AG04450 (cell line): ENCODE results near the gene ISG20. TPM values are rescaled to one million over a fixed set of nuclear protein-coding genes. Genes with fewer than 3 reads are reported as not detected.

Experiments used
- CTCF ChIA-PET: fragments of 300-600, 350-600 bp; formaldehyde crosslinking; extraction: SDS; loops from one replicate; lab custom pipeline; 2022; ENCODE audit warnings: antibody characterized with exemption, inconsistent platforms; lab: Charles Lee
- POLR2A ChIA-PET: fragments of 350-600 bp; formaldehyde crosslinking; extraction: SDS; loops from one replicate; lab custom pipeline; 2021; ENCODE audit warnings: antibody characterized with exemption, inconsistent platforms; lab: Yijun Ruan, JAX
- DNase-seq: peaks from one replicate; pipeline ENCODE4 v3.0.0-alpha.2; 2011; ENCODE audit warnings: low read depth, low spot score
- H3K27ac ChIP-seq: one replicate; pipeline ENCODE4 v1.5.1; 2012; ENCODE audit warnings: low read depth, low read length, control low read depth
- H3K27me3 ChIP-seq: one replicate; pipeline ENCODE4 v1.6.0; 2012; ENCODE audit warnings: low read length; ENCODE audit not compliant: control insufficient read depth, insufficient read depth
- H3K4me3 ChIP-seq: 2 replicates; pipeline ENCODE4 v1.5.1; 2011; ENCODE audit warnings: mild to moderate bottlenecking, low read depth, low read length, control low read depth
- H3K9me3 ChIP-seq: 2 replicates; pipeline ENCODE4 v1.5.1; 2012; ENCODE audit warnings: low read length; ENCODE audit not compliant: control insufficient read depth, insufficient read depth
- polyA plus RNA-seq: library from polyadenylated mRNA; depleted of rRNA; stranded (reverse); fragments of >200 nt; gene quantifications from 2 replicates; pipeline ENCODE4 v1.2.3, GENCODE V29; 2011
- TF ChIP-seq, protein P1 (sequence below): IDR thresholded peaks from 2 replicates; pipeline ENCODE4 v1.5.1; 2011; ENCODE audit warnings: low read depth, low read length, control low read depth, inconsistent platforms

The ISG20 gene
- polyA plus RNA-seq, 1 experiment: 5.2 TPM

DNA sequence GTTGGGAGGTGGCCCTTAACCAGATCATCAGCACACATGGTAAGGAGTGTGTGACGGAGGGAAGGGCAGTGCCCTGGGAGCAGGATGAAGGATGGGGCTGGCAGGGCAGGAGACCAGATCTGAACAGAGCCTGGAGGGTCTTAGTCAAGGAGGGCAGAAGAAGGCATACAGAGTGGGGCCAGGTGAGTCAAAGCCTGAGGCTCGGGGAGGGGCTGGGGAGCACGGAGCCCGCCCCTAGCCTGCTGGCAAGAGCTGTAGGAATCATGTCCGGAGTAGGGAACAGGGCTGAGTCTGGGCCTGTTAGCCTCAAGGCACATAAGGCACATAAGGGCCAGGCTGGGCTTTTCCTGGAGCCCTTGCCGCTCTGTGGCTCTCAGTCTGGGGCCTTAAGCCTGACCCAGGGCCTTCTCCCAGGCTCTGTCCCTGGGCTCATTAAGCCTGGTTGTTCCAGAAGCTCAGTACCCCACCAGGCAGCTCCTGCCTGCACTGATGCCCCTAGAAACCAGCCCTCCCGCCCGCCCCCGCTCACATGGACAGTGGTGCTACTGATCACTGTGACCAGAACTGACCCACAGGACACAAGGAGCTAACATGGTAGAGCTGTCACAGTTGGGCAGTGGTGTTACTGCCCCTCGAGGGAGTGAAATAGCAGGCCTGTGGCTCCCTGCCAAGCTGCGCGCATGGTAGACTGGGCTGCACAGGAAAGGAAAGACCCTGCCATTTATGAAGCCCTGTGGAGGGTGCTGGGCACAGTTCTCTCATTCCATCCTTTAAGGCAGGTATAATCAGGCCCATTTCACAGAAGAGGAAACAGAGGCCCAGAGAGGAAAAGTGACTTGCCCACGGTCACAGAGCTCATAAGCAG, 14.6 kb downstream of the ISG20 start:
- Histone ChIP-seq H3K9me3 (no peaks in the 10 kb centered on the region; the same call in 1 of the 2 replicates), H3K27ac (no peak overlapping the region), H3K27me3 (no peaks in the 10 kb centered on the region), H3K4me3 (no peak overlapping the region)
- POLR2A ChIA-PET: interaction anchor here (1.2 kb wide), 1 partner anchor 15 kb away, joined by 5 read pairs; the partner anchor contains the start of gene ISG20
- CTCF ChIA-PET: interaction anchor here (1.2 to 1.4 kb wide), 2 partner anchors 11 to 181 kb away, joined by 3 to 4 read pairs; no protein-coding TSS in a partner anchor
- DNase-seq: no peak
- TF ChIP-seq, protein P1, sequence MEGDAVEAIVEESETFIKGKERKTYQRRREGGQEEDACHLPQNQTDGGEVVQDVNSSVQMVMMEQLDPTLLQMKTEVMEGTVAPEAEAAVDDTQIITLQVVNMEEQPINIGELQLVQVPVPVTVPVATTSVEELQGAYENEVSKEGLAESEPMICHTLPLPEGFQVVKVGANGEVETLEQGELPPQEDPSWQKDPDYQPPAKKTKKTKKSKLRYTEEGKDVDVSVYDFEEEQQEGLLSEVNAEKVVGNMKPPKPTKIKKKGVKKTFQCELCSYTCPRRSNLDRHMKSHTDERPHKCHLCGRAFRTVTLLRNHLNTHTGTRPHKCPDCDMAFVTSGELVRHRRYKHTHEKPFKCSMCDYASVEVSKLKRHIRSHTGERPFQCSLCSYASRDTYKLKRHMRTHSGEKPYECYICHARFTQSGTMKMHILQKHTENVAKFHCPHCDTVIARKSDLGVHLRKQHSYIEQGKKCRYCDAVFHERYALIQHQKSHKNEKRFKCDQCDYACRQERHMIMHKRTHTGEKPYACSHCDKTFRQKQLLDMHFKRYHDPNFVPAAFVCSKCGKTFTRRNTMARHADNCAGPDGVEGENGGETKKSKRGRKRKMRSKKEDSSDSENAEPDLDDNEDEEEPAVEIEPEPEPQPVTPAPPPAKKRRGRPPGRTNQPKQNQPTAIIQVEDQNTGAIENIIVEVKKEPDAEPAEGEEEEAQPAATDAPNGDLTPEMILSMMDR: no peak

DNA sequence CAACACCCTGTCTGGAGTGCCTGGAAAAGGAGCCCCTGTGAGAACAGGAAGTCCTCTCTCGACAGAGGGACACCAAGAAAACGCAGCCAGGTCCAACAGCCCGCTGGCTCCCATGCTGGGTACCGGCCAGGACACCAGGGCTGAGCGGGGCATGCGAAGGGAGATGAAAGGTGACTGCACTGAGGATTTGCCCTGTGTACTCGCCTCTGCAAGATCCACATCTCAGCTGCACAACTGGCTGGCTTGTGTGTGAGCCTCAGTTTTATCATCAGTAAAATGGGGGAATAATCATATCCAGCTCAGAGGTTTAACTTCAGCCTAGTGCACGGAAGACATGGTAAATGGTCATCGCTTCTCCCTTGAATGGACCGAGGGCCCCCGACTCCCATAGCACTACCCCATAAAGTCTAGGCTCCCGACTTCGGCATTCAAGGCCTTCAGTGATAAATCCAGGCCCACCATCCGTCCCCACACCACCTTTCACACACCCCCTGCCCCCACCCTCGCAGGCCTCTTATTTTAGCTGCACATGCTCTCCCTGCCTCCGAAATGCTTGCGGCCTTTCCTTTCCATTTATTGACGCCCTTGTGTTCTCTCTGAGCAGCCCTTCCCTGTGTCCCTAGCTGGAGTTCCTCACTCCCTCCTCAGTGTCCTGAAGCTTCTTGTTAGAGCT, 15.8 kb downstream of the ISG20 start:
- Histone ChIP-seq H3K27me3 (no peaks in the 10 kb centered on the region), H3K27ac (no peak overlapping the region), H3K4me3 (no peak overlapping the region), H3K9me3 (no peaks in the 10 kb centered on the region; the same call in 1 of the 2 replicates)
- TF ChIP-seq, protein P1: no peak
- ChIA-PET CTCF (interaction anchor here (0.6 to 6.3 kb wide), 4 partner anchors 9 to 360 kb away, joined by 3 to 63 read pairs (median 4); no protein-coding TSS in a partner anchor), POLR2A (interaction anchor here (0.6 kb wide), 1 partner anchor 242 kb away, joined by 4 read pairs; no protein-coding TSS in a partner anchor)
- no peak for DNase-seq

DNA sequence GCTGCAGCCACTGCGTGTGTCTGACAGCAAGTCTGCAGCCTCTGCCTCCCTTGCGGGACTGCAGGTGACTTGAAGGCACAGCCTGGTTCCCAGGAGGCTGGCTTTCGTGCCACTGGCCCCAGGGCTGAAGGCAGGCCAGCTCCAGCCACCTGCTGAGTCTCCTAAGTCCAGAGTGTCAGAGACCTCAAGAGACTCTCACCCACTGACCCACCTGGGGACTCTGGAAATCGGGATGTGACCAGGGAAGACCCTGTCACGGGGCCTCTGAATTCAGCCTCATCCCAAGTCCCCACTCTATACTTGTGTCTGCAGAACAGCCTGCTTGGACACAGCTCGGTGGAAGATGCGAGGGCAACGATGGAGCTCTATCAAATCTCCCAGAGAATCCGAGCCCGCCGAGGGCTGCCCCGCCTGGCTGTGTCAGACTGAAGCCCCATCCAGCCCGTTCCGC, 16.3 kb downstream of the ISG20 start:
- H3K4me3 ChIP-seq: no peak overlapping the region
- no peaks in the 10 kb centered on the region for H3K27me3 ChIP-seq
- ChIA-PET POLR2A (interaction anchor here (0.6 kb wide), 1 partner anchor 241 kb away, joined by 4 read pairs; no protein-coding TSS in a partner anchor), CTCF (interaction anchor here (0.6 to 6.3 kb wide), 7 partner anchors 9 to 410 kb away, joined by 3 to 63 read pairs (median 3); no protein-coding TSS in a partner anchor)
- TF ChIP-seq, protein P1: no peak
- DNase-seq: no peak
- no peaks in the 10 kb centered on the region; the same call in 1 of the 2 replicates for H3K9me3 ChIP-seq
- no peak overlapping the region for H3K27ac ChIP-seq

DNA sequence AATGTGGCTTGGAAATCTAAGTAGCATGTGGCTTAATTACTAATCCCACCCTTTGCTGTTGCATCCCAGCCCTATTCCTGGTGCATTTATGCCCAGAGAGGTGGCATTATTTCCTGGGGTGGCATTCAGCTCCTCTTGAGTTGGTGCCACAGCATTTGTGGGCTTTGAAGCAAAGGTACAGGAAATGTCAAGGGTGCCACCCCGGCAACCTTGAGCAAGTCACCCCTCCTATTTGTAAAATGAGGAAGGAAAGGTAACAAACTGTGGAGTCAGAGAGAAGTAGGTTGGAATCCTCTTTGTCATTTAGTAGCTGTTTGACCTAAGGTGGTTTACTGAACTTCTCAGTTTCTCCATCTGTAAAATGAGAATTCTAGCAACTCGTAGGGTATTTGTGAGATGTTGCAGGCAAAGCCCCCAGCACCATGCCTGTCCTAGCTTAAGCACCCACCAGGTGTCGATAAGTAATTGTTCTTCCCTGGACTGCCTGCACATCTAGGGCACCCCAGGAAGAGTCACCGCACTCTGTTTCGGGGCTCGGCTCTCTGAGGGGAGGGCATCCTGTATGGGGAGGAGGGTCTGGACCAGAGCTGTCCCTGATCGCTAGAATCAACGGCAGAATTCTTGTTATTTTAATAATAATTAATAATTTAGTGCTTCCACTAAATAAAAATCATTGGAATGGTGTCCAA, 17.1 kb downstream of the ISG20 start:
- TF ChIP-seq, protein P1: no peak
- CTCF ChIA-PET: interaction anchor here (0.8 to 6.3 kb wide), 8 partner anchors 9 to 410 kb away, joined by 3 to 63 read pairs (median 4); no protein-coding TSS in a partner anchor
- POLR2A ChIA-PET: interaction anchor here (2.8 kb wide), 1 partner anchor 17 kb away, joined by 8 read pairs; the partner anchor contains the start of gene ISG20

More for the DNA sequence above, 17.1 kb downstream of the ISG20 start:
- H3K9me3 ChIP-seq: no peaks in the 10 kb centered on the region
- no peaks in the 10 kb centered on the region for H3K27me3 ChIP-seq
- H3K4me3 ChIP-seq: no peak overlapping the region
- H3K27ac ChIP-seq: no peak overlapping the region
- DNase-seq: no peak
